ENCODE data around the gene PEX3.
"Not testable (repeated sequence)": the region's sequence is repeated elsewhere in the genome, so short reads cannot be mapped to it uniquely, and the experiment has no call there.

Gene PEX3

DNA sequence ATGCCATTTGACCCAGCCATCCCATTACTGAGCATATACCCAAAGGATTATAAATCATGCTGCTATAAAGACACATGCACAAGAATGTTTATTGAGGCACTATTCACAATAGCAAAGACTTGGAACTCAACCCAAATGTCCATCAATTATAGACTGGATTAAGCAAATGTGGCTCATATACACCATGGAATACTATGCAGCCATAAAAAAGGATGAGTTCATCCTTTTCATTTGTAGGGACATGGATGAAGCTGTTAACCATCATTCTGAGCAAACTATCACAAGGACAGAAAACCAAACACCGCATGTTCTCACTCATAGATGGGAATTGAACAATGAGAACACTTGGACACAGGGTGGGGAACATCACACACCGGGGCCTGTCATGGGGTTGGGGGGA lies 2.7 kb upstream of the PEX3 start:
- H3K4me1 ChIP-seq (ENCODE audit: control insufficient read depth, insufficient read depth, low read length); H3K4me3 ChIP-seq (ENCODE audit: insufficient read depth, low read depth, low read length); H3K9me3 ChIP-seq (ENCODE audit: control insufficient read depth, low read length); H3K27ac ChIP-seq (ENCODE audit: insufficient read depth, low read depth, low read length, poor library complexity, severe bottlenecking); H3K27me3 ChIP-seq (ENCODE audit: control insufficient read depth, insufficient read depth, low read length, poor library complexity, severe bottlenecking); H3K36me3 ChIP-seq (ENCODE audit: control insufficient read depth, insufficient read depth, low read length): not testable (repeated sequence)
- WGBS, 2 experiments, result 100% methylated on average over 1 of the region's 2 CpGs

DNA sequence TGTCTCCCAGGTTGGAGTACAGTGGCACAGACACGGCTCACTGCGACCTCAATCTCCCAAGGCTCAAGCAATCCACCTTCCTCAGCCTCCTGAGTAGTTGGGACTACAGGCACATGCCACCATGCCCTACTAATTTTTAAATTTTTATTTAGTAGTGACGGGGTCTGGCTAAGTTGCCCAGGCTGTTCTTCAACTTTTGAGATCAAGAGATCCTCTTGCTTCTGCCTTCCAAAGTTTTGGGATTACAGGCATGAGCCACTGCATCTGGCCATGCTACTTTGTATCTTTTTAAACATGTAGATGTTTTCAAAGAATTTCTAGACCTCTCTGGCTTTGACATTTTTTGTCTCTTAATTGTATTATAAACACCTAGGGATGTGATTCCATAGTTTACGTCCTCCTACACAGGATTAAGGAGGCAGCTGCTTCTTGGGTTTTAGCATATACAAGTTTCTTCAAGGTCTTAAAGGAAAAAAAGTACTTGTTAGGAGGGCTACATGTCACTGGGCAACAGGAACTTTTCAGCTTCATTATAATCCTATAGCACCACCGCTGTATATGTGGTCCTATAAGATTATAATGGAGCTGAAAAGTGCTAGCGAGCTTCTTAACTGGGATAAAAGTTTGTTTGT lies 1.4 kb upstream of the PEX3 start:
- no peaks in the 10 kb centered on the region for H3K9me3 ChIP-seq (ENCODE audit: control insufficient read depth, low read length)
- H3K27ac ChIP-seq (ENCODE audit: insufficient read depth, low read depth, low read length, poor library complexity, severe bottlenecking), result no peak overlapping the region
- no peaks in the 10 kb centered on the region for H3K4me1 ChIP-seq (ENCODE audit: control insufficient read depth, insufficient read depth, low read length)
- no peaks in the 10 kb centered on the region for H3K27me3 ChIP-seq (ENCODE audit: control insufficient read depth, insufficient read depth, low read length, poor library complexity, severe bottlenecking)
- no peaks in the 10 kb centered on the region for H3K36me3 ChIP-seq (ENCODE audit: control insufficient read depth, insufficient read depth, low read length)
- H3K4me3 ChIP-seq (ENCODE audit: insufficient read depth, low read depth, low read length), result peak overlapping the region; percentile 92
- 81 to 82% methylated on average over 6 of the region's 6 CpGs for WGBS, 2 experiments

- 7 to 12% methylated on average over 17 of the region's 19 CpGs for WGBS, 2 experiments
- H3K4me3 ChIP-seq (ENCODE audit: insufficient read depth, low read depth, low read length), result peak overlapping the region; percentile 92
- H3K36me3 ChIP-seq (ENCODE audit: control insufficient read depth, insufficient read depth, low read length), result no peaks in the 10 kb centered on the region
- H3K9me3 ChIP-seq (ENCODE audit: control insufficient read depth, low read length), result no peaks in the 10 kb centered on the region
- no peaks in the 10 kb centered on the region for H3K4me1 ChIP-seq (ENCODE audit: control insufficient read depth, insufficient read depth, low read length)
- peak overlapping the region; percentile 44 for H3K27ac ChIP-seq (ENCODE audit: insufficient read depth, low read depth, low read length, poor library complexity, severe bottlenecking)
- no peaks in the 10 kb centered on the region for H3K27me3 ChIP-seq (ENCODE audit: control insufficient read depth, insufficient read depth, low read length, poor library complexity, severe bottlenecking)
Observed at GRCh38 chr6:143449714-143450452, 722 bp upstream of the PEX3 start.

DNA sequence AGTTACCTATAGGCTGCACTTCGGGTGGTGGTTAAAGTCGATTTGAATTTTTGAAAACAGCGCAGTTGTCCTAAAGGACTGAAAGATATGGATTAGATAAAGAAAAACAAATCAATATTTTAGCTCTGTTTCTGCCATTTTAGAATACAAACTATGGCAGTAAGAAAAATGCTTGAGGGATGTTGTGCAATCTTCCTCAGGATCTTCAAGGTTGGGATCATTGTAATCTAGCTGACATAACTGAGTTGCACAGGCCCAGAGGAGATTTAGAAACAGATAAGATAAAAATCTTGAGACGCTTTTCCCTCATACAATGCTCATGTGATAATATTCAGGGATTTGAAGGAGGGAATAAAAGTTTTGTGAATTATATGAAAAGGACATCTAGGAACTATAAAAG lies 926 bp downstream of the PEX3 start:
- H3K27me3 ChIP-seq (ENCODE audit: control insufficient read depth, insufficient read depth, low read length, poor library complexity, severe bottlenecking), result no peaks in the 10 kb centered on the region
- H3K9me3 ChIP-seq (ENCODE audit: control insufficient read depth, low read length), result no peaks in the 10 kb centered on the region
- peak overlapping the region; percentile 92 for H3K4me3 ChIP-seq (ENCODE audit: insufficient read depth, low read depth, low read length)
- no peak overlapping the region for H3K27ac ChIP-seq (ENCODE audit: insufficient read depth, low read depth, low read length, poor library complexity, severe bottlenecking)
- H3K36me3 ChIP-seq (ENCODE audit: control insufficient read depth, insufficient read depth, low read length), result no peaks in the 10 kb centered on the region
- no peaks in the 10 kb centered on the region for H3K4me1 ChIP-seq (ENCODE audit: control insufficient read depth, insufficient read depth, low read length)
- WGBS, 2 experiments, result 80% methylated on average over 2 to 4 of the region's 4 CpGs

- H3K36me3 ChIP-seq (ENCODE audit: control insufficient read depth, insufficient read depth, low read length), result no peaks in the 10 kb centered on the region
- H3K27ac ChIP-seq (ENCODE audit: insufficient read depth, low read depth, low read length, poor library complexity, severe bottlenecking), result no peak overlapping the region
- H3K4me1 ChIP-seq (ENCODE audit: control insufficient read depth, insufficient read depth, low read length), result no peaks in the 10 kb centered on the region
- H3K4me3 ChIP-seq (ENCODE audit: insufficient read depth, low read depth, low read length), result no peak overlapping the region
- 66 to 74% methylated on average over 2 of the region's 2 CpGs for WGBS, 2 experiments
- no peaks in the 10 kb centered on the region for H3K9me3 ChIP-seq (ENCODE audit: control insufficient read depth, low read length)
- H3K27me3 ChIP-seq (ENCODE audit: control insufficient read depth, insufficient read depth, low read length, poor library complexity, severe bottlenecking), result no peaks in the 10 kb centered on the region
Observed at GRCh38 chr6:143457563-143458359, 7.2 kb downstream of the PEX3 start.

- Histone ChIP-seq H3K4me1 (ENCODE audit: control insufficient read depth, insufficient read depth, low read length) (no peaks in the 10 kb centered on the region), H3K27me3 (ENCODE audit: control insufficient read depth, insufficient read depth, low read length, poor library complexity, severe bottlenecking) (no peaks in the 10 kb centered on the region), H3K27ac (ENCODE audit: insufficient read depth, low read depth, low read length, poor library complexity, severe bottlenecking) (no peak overlapping the region), H3K9me3 (ENCODE audit: control insufficient read depth, low read length) (no peaks in the 10 kb centered on the region), H3K36me3 (ENCODE audit: control insufficient read depth, insufficient read depth, low read length) (no peaks in the 10 kb centered on the region), H3K4me3 (ENCODE audit: insufficient read depth, low read depth, low read length) (no peak overlapping the region)
- 95 to 98% methylated on average over 2 of the region's 2 CpGs for WGBS, 2 experiments
Observed at GRCh38 chr6:143465546-143465945, 14.9 kb downstream of the PEX3 start.

DNA sequence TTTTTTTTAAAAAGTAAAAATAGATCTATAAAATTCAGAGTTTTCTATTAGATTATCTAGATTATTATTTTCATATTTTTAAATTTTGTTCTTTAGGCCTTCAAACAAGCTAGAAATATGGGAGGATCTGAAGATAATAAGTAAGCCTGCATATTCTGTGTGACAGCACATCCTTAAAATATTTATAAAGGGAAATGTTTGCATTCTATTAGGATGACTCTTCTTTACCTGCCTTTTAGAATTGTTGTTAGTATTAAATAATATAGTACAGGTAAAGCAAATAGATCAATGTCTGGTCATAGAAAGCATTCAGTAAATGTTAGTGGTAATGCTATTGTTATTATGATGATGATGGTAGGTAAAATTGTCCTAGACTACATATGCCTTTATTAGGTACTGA lies 17.4 kb downstream of the PEX3 start:
- Histone ChIP-seq H3K27ac (ENCODE audit: insufficient read depth, low read depth, low read length, poor library complexity, severe bottlenecking) (no peak overlapping the region), H3K9me3 (ENCODE audit: control insufficient read depth, low read length) (no peaks in the 10 kb centered on the region), H3K36me3 (ENCODE audit: control insufficient read depth, insufficient read depth, low read length) (no peaks in the 10 kb centered on the region), H3K4me3 (ENCODE audit: insufficient read depth, low read depth, low read length) (no peak overlapping the region), H3K27me3 (ENCODE audit: control insufficient read depth, insufficient read depth, low read length, poor library complexity, severe bottlenecking) (no peaks in the 10 kb centered on the region), H3K4me1 (ENCODE audit: control insufficient read depth, insufficient read depth, low read length) (no peaks in the 10 kb centered on the region)

GRCh38 chr6:143468823-143469222 lies 18.2 kb downstream of the PEX3 start:
- H3K27ac ChIP-seq (ENCODE audit: insufficient read depth, low read depth, low read length, poor library complexity, severe bottlenecking); H3K36me3 ChIP-seq (ENCODE audit: control insufficient read depth, insufficient read depth, low read length); H3K4me1 ChIP-seq (ENCODE audit: control insufficient read depth, insufficient read depth, low read length); H3K9me3 ChIP-seq (ENCODE audit: control insufficient read depth, low read length); H3K27me3 ChIP-seq (ENCODE audit: control insufficient read depth, insufficient read depth, low read length, poor library complexity, severe bottlenecking); H3K4me3 ChIP-seq (ENCODE audit: insufficient read depth, low read depth, low read length): not testable (repeated sequence)
- 100% methylated on average over 1 to 2 of the region's 2 CpGs for WGBS, 2 experiments

- 92% methylated on average over 1 of the region's 1 CpG for WGBS, 2 experiments
- Histone ChIP-seq H3K36me3 (ENCODE audit: control insufficient read depth, insufficient read depth, low read length) (no peaks in the 10 kb centered on the region), H3K27me3 (ENCODE audit: control insufficient read depth, insufficient read depth, low read length, poor library complexity, severe bottlenecking) (no peaks in the 10 kb centered on the region), H3K4me1 (ENCODE audit: control insufficient read depth, insufficient read depth, low read length) (no peaks in the 10 kb centered on the region), H3K9me3 (ENCODE audit: control insufficient read depth, low read length) (no peaks in the 10 kb centered on the region), H3K27ac (ENCODE audit: insufficient read depth, low read depth, low read length, poor library complexity, severe bottlenecking) (no peak overlapping the region), H3K4me3 (ENCODE audit: insufficient read depth, low read depth, low read length) (no peak overlapping the region)
Observed at GRCh38 chr6:143471822-143472221, 21.2 kb downstream of the PEX3 start.

DNA sequence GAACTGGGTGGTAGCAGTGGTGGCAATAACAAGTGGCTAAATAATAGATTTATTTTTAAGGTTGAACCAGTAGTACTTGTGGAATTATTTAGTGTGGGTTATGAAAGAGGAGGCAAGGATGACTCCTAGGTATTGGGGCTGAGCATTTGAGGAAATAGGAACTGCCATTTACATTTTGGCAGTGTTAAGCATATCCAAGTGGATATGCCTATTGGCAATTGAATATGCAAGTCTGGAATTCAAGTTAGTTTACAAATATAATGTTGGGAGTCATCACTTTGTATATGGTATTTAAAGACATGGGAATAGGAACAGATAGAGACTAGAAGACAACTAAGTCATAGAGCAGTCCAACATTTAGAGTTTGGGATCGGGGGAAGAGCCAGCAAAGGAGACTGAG lies 25.9 kb downstream of the PEX3 start:
- no peaks in the 10 kb centered on the region for H3K4me1 ChIP-seq (ENCODE audit: control insufficient read depth, insufficient read depth, low read length)
- H3K36me3 ChIP-seq (ENCODE audit: control insufficient read depth, insufficient read depth, low read length), result no peaks in the 10 kb centered on the region
- H3K9me3 ChIP-seq (ENCODE audit: control insufficient read depth, low read length), result no peaks in the 10 kb centered on the region
- no peak overlapping the region for H3K27ac ChIP-seq (ENCODE audit: insufficient read depth, low read depth, low read length, poor library complexity, severe bottlenecking)
- WGBS, 2 experiments, result 79 to 85% methylated on average over 1 of the region's 1 CpG
- H3K4me3 ChIP-seq (ENCODE audit: insufficient read depth, low read depth, low read length), result no peak overlapping the region
- no peaks in the 10 kb centered on the region for H3K27me3 ChIP-seq (ENCODE audit: control insufficient read depth, insufficient read depth, low read length, poor library complexity, severe bottlenecking)

Measured in ectodermal cell (in vitro differentiated cells).